ACC112 (cell line): Measurements from ENCODE around the gene EFR3B.

Source experiments
- H2AFZ ChIP-seq: fragments of 200-600 bp; sonication (generic); one replicate; pipeline ENCODE4 v1.6.0; 2017; ENCODE audit warnings: antibody characterized with exemption, low read length; ENCODE audit not compliant: unreplicated experiment
- H3K27ac ChIP-seq: fragments of 200-600 bp; sonication (generic); 2 replicates; pipeline ENCODE4 v1.5.1; 2014; ENCODE audit warnings: low read depth, mild to moderate bottlenecking, antibody characterized with exemption, low read length, moderate library complexity
- H3K27me3 ChIP-seq: fragments of 200-600 bp; sonication (generic); 2 replicates; pipeline ENCODE4 v1.6.1; 2014; ENCODE audit warnings: mild to moderate bottlenecking, antibody characterized with exemption, low read length, moderate library complexity, mixed read lengths; ENCODE audit not compliant: insufficient read depth
- H3K36me3 ChIP-seq: fragments of 200-600 bp; sonication (generic); 2 replicates; pipeline ENCODE4 v1.6.1; 2016; ENCODE audit warnings: mild to moderate bottlenecking, antibody characterized with exemption, low read length, moderate library complexity, mixed read lengths; ENCODE audit not compliant: insufficient read depth
- H3K4me1 ChIP-seq: fragments of 200-600 bp; sonication (generic); one replicate; pipeline ENCODE4 v1.6.1; 2016; ENCODE audit warnings: low read length, mixed read lengths; ENCODE audit not compliant: insufficient read depth, unreplicated experiment, control insufficient read depth
- H3K4me3 ChIP-seq: fragments of 200-600 bp; sonication (generic); 2 replicates; pipeline ENCODE4 v1.5.1; 2014; ENCODE audit warnings: mild to moderate bottlenecking, low read depth, low read length
- H3K79me2 ChIP-seq: fragments of 200-600 bp; sonication (generic); one replicate; pipeline ENCODE4 v1.6.0; 2016; ENCODE audit warnings: low read length; ENCODE audit not compliant: control insufficient read depth, unreplicated experiment, insufficient read depth

EFR3B gene

GRCh38 chr2:25053041-25053440 lies 11.2 kb downstream of the EFR3B start:
- H2AFZ ChIP-seq, result no peak overlapping the region
- H3K4me3 ChIP-seq, result no peak overlapping the region
- H3K79me2 ChIP-seq, result no peaks in the 10 kb centered on the region
- H3K27ac ChIP-seq, result no peak overlapping the region
- H3K36me3 ChIP-seq, result no peaks in the 10 kb centered on the region
- H3K4me1 ChIP-seq, result no peaks in the 10 kb centered on the region
- no peaks in the 10 kb centered on the region for H3K27me3 ChIP-seq

- Histone ChIP-seq H3K36me3 (no peaks in the 10 kb centered on the region), H3K4me1 (no peaks in the 10 kb centered on the region), H3K4me3 (no peak overlapping the region), H3K27me3 (no peaks in the 10 kb centered on the region), H3K27ac (no peak overlapping the region), H2AFZ (no peak overlapping the region), H3K79me2 (no peaks in the 10 kb centered on the region)
These were observed 12.8 kb downstream of the EFR3B start for GRCh38 chr2:25054720-25055119.

GRCh38 chr2:25055376-25055920 lies 13.6 kb downstream of the EFR3B start:
- Histone ChIP-seq H3K4me3 (no peak overlapping the region), H2AFZ (no peak overlapping the region), H3K27me3 (no peaks in the 10 kb centered on the region), H3K79me2 (no peaks in the 10 kb centered on the region), H3K36me3 (no peaks in the 10 kb centered on the region), H3K27ac (no peak overlapping the region), H3K4me1 (no peaks in the 10 kb centered on the region)

DNA sequence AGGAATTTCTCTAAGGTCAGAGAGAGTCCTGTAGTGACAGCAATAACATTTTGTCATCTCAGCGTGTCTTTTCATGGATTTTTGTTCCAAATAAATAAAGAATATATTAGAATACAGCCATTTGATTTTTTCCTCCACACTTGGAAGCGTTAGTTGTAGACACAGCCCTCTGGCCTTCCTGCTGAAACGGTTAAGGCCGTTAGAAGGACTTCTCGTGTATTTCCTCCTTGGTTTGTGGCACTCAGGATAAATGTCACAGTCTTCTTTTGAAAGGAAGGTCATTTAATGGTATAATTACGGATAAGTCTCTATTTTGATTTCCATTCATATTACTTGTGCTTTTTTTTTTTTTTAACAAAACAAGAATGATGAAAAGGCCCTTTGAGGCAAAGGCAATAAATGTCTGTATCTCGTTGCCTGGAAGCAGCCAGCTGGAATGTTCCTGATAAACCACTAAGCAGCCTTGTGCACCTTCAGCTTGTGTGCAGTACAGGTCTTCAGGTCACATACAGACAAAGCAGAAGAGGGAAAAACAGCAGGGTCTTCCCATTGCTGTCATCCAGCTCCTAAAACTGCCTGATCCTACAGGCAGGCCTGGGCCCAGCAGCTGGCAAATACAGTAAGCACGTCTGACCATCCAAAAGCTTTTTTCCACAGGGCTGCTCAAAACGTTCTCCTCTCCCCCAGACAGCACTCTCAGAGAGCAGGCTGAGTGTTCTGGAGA lies 14.4 kb downstream of the EFR3B start:
- Histone ChIP-seq H3K36me3 (no peaks in the 10 kb centered on the region), H3K79me2 (no peaks in the 10 kb centered on the region), H3K27ac (no peak overlapping the region), H2AFZ (no peak overlapping the region), H3K4me3 (no peak overlapping the region), H3K4me1 (no peaks in the 10 kb centered on the region), H3K27me3 (no peaks in the 10 kb centered on the region)

DNA sequence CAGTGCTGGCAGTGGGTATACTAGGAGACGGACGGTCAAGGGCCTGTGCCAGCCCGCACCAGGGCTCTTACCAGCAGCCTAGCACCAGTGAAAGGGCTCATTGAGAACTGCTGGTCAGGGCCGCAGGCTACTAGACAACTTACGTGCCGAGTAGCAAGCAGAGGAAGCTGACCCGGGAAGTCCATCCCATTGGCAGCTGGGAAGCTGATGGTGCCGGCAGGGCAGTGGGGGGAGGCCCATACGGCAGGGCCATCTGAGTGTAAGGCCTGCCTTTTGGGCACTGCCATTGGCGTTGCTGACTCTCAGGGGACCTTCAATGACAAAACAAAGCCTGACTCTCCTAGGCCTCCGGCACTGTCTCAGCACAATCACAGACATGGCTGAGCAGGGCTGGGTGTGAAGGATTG lies 20.6 kb downstream of the EFR3B start:
- Histone ChIP-seq H3K27ac (no peak overlapping the region), H2AFZ (no peak overlapping the region), H3K27me3 (no peaks in the 10 kb centered on the region), H3K79me2 (no peaks in the 10 kb centered on the region), H3K36me3 (no peaks in the 10 kb centered on the region), H3K4me1 (no peaks in the 10 kb centered on the region), H3K4me3 (no peak overlapping the region)

- H2AFZ ChIP-seq, result no peak overlapping the region
- no peaks in the 10 kb centered on the region for H3K4me1 ChIP-seq
- H3K27me3 ChIP-seq, result no peaks in the 10 kb centered on the region
- H3K79me2 ChIP-seq, result no peaks in the 10 kb centered on the region
- H3K36me3 ChIP-seq, result no peaks in the 10 kb centered on the region
- H3K27ac ChIP-seq, result no peak overlapping the region
- H3K4me3 ChIP-seq, result no peak overlapping the region
These were observed 22.2 kb downstream of the EFR3B start for GRCh38 chr2:25063876-25064660.

DNA sequence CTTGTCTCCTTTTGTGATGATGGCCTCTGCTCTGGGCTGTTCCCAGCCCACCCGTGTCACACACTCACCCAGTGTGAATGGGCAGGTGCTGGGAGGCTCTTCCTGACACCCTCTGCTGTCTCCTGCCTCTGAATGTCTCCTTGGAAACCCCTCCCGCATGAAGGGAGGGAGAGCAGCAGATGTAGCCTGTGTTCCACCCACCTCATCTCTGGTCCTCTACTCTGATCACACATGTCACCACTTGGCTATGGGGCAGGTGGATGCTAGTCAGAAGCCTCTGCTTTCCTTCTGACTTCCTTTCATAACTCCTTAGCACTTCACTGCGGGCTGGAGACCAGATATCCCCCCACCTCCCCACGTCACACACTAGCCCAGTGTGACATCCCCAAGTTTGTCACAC lies 23.9 kb downstream of the EFR3B start:
- Histone ChIP-seq H3K36me3 (no peaks in the 10 kb centered on the region), H3K4me3 (no peak overlapping the region), H3K27me3 (no peaks in the 10 kb centered on the region), H2AFZ (no peak overlapping the region), H3K79me2 (no peaks in the 10 kb centered on the region), H3K4me1 (no peaks in the 10 kb centered on the region), H3K27ac (no peak overlapping the region)

- Histone ChIP-seq H3K79me2 (no peaks in the 10 kb centered on the region), H3K4me3 (no peak overlapping the region), H3K27me3 (no peaks in the 10 kb centered on the region), H2AFZ (no peak overlapping the region), H3K4me1 (no peaks in the 10 kb centered on the region), H3K27ac (no peak overlapping the region), H3K36me3 (no peaks in the 10 kb centered on the region)
These were observed 24.6 kb downstream of the EFR3B start for GRCh38 chr2:25066455-25066854.

- Histone ChIP-seq H3K79me2 (no peaks in the 10 kb centered on the region), H3K4me1 (no peaks in the 10 kb centered on the region), H3K27ac (no peak overlapping the region), H2AFZ (no peak overlapping the region), H3K4me3 (no peak overlapping the region), H3K36me3 (no peaks in the 10 kb centered on the region), H3K27me3 (peaks cover 7% of the 10 kb centered on the region)
These were observed 26.3 kb downstream of the EFR3B start for GRCh38 chr2:25068217-25068616.

DNA sequence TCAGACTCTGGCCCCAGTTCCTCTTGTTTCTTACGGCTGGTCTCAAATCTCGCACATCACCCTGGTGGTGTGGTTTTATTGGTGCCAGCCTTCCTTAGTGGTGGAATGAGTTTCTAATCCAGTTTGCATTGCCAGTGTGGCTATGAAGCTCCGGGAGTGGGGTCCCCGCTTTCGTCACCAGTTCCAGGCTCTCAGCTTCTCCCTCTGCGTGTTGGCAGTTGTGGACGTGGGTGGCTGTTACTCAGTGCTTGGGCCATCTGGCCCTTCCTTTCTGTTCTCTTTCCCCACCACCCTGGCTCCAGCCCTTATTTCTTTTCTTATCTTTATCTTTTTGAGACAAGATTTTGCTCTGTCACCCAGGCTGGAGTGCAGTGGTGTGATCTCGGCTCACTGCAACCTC lies 30.1 kb downstream of the EFR3B start:
- H3K4me3 ChIP-seq, result no peak overlapping the region
- H3K27ac ChIP-seq, result no peak overlapping the region
- no peaks in the 10 kb centered on the region for H3K4me1 ChIP-seq
- no peaks in the 10 kb centered on the region for H3K79me2 ChIP-seq
- no peak overlapping the region for H2AFZ ChIP-seq
- H3K36me3 ChIP-seq, result no peaks in the 10 kb centered on the region
- peaks cover 29% of the 10 kb centered on the region for H3K27me3 ChIP-seq

- peaks cover 32% of the 10 kb centered on the region for H3K27me3 ChIP-seq
- no peaks in the 10 kb centered on the region for H3K4me1 ChIP-seq
- no peaks in the 10 kb centered on the region for H3K36me3 ChIP-seq
- H3K79me2 ChIP-seq, result no peaks in the 10 kb centered on the region
- no peak overlapping the region for H3K4me3 ChIP-seq
- no peak overlapping the region for H2AFZ ChIP-seq
- H3K27ac ChIP-seq, result no peak overlapping the region
These were observed 30.7 kb downstream of the EFR3B start for GRCh38 chr2:25072606-25073005.
